MM.1S (cell line): ENCODE measurements around the gene SYNGR2.

ENCODE experiments used
- DNase-seq: peaks from one replicate; pipeline ENCODE4 v3.0.0-alpha.2; 2015
- H2AFZ ChIP-seq: fragments of 300-600 bp; sonication (generic); 2 replicates; pipeline ENCODE4 v1.6.0; 2016; ENCODE audit warnings: antibody characterized with exemption, low read length
- H3F3A ChIP-seq: fragments of 300-600 bp; sonication (generic); 2 replicates; pipeline ENCODE4 v1.6.1; 2016; ENCODE audit warnings: mild to moderate bottlenecking, antibody characterized with exemption, low read length, moderate library complexity, mixed read lengths; ENCODE audit not compliant: insufficient read depth
- H3K27ac ChIP-seq: fragments of 300-600 bp; sonication (generic); 2 replicates; pipeline ENCODE4 v1.5.1; 2016; ENCODE audit warnings: mild to moderate bottlenecking, low read length
- H3K27me3 ChIP-seq: fragments of 300-600 bp; sonication (generic); replicated peaks from 2 replicates; pipeline ENCODE4 v1.6.0; 2016; ENCODE audit warnings: low read length; ENCODE audit not compliant: insufficient read depth
- H3K36me3 ChIP-seq: fragments of 300-600 bp; sonication (generic); replicated peaks from 2 replicates; pipeline ENCODE4 v1.6.1; 2016; ENCODE audit warnings: mild to moderate bottlenecking, low read length, mixed read lengths; ENCODE audit not compliant: insufficient read depth
- H3K4me1 ChIP-seq: fragments of 300-600 bp; sonication (generic); 2 replicates; pipeline ENCODE4 v1.6.1; 2016; ENCODE audit warnings: low read length, mixed read lengths
- H3K4me2 ChIP-seq: fragments of 300-600 bp; sonication (generic); 2 replicates; pipeline ENCODE4 v1.6.0; 2016; ENCODE audit warnings: low read depth, low read length
- H3K4me3 ChIP-seq: fragments of 300-600 bp; sonication (generic); 2 replicates; pipeline ENCODE4 v1.5.1; 2016; ENCODE audit warnings: low read length, mixed read lengths
- H3K79me2 ChIP-seq: fragments of 300-600 bp; sonication (generic); 2 replicates; pipeline ENCODE4 v1.6.1; 2016; ENCODE audit warnings: mixed run types, low read length, mixed read lengths
- H3K9ac ChIP-seq: fragments of 300-600 bp; sonication (generic); 2 replicates; pipeline ENCODE4 v1.6.1; 2016; ENCODE audit warnings: low read length, mixed read lengths
- H3K9me2 ChIP-seq: fragments of 300-600 bp; sonication (generic); replicated peaks from 2 replicates; pipeline ENCODE4 v1.6.1; 2016; ENCODE audit warnings: mild to moderate bottlenecking, low read length, mixed read lengths; ENCODE audit not compliant: insufficient read depth
- H3K9me3 ChIP-seq: fragments of 300-600 bp; sonication (generic); replicated peaks from 2 replicates; pipeline ENCODE4 v1.6.1; 2016; ENCODE audit warnings: mild to moderate bottlenecking, low read length, mixed read lengths; ENCODE audit not compliant: insufficient read depth
- H4K20me1 ChIP-seq: fragments of 300-600 bp; sonication (generic); 2 replicates; pipeline ENCODE4 v1.6.1; 2016; ENCODE audit warnings: mild to moderate bottlenecking, low read length, moderate library complexity, mixed read lengths; ENCODE audit not compliant: insufficient read depth
- EZH2 ChIP-seq: fragments of 300-600 bp; sonication (generic); optimal IDR thresholded peaks from 2 replicates; pipeline ENCODE3; 2017; ENCODE audit warnings: low read depth, mild to moderate bottlenecking, antibody characterized with exemption, low read length, mixed read lengths
- EZH2phosphoT487 ChIP-seq: fragments of 300-600 bp; sonication (generic); IDR thresholded peaks from 2 replicates; pipeline ENCODE4 v1.6.1; 2018; ENCODE audit warnings: antibody characterized with exemption, low read length
- TF ChIP-seq, protein P1 (sequence below): fragments of 300-600 bp; sonication (generic); IDR thresholded peaks from 2 replicates; pipeline ENCODE4 v1.5.1; 2016; ENCODE audit warnings: antibody characterized with exemption, low read length, mixed read lengths

SYNGR2 gene

DNA sequence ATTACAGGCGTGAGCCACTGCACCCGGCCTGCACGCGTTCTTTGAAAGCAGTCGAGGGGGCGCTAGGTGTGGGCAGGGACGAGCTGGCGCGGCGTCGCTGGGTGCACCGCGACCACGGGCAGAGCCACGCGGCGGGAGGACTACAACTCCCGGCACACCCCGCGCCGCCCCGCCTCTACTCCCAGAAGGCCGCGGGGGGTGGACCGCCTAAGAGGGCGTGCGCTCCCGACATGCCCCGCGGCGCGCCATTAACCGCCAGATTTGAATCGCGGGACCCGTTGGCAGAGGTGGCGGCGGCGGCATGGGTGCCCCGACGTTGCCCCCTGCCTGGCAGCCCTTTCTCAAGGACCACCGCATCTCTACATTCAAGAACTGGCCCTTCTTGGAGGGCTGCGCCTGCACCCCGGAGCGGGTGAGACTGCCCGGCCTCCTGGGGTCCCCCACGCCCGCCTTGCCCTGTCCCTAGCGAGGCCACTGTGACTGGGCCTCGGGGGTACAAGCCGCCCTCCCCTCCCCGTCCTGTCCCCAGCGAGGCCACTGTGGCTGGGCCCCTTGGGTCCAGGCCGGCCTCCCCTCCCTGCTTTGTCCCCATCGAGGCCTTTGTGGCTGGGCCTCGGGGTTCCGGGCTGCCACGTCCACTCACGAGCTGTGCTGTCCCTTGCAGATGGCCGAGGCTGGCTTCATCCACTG, 45.8 kb downstream of the SYNGR2 start, which contains the start of gene BIRC5:
Gene BIRC5, plus strand, starts transcription at position 238 of the 690 bp plus-strand sequence. Its CDS starts 64 bp downstream, at position 302.
- peak within 1 kb of the TSS; percentile 69 for H3K9ac ChIP-seq
- H3K9me2 ChIP-seq, result no peaks in the 10 kb centered on the region
- H3K79me2 ChIP-seq, result peaks cover 37% of the 10 kb centered on the region
- H3K9me3 ChIP-seq, result no peaks in the 10 kb centered on the region
- H3F3A ChIP-seq, result no peaks in the 10 kb centered on the region
- H3K27me3 ChIP-seq, result no peaks in the 10 kb centered on the region
- 0 out of 2 replicates have a peak, but pooled peaks cover 3% of the 10 kb centered on the region for H3K4me1 ChIP-seq
- H3K4me3 ChIP-seq, result peak within 1 kb of the TSS; percentile 78
- peak within 1 kb of the TSS; percentile 79 for H3K4me2 ChIP-seq
- no peaks in the 10 kb centered on the region; the same call in 1 of the 2 replicates for H3K36me3 ChIP-seq
- TF ChIP-seq, protein P1, sequence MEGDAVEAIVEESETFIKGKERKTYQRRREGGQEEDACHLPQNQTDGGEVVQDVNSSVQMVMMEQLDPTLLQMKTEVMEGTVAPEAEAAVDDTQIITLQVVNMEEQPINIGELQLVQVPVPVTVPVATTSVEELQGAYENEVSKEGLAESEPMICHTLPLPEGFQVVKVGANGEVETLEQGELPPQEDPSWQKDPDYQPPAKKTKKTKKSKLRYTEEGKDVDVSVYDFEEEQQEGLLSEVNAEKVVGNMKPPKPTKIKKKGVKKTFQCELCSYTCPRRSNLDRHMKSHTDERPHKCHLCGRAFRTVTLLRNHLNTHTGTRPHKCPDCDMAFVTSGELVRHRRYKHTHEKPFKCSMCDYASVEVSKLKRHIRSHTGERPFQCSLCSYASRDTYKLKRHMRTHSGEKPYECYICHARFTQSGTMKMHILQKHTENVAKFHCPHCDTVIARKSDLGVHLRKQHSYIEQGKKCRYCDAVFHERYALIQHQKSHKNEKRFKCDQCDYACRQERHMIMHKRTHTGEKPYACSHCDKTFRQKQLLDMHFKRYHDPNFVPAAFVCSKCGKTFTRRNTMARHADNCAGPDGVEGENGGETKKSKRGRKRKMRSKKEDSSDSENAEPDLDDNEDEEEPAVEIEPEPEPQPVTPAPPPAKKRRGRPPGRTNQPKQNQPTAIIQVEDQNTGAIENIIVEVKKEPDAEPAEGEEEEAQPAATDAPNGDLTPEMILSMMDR, result no peak
- no peak for TF ChIP-seq EZH2
- no peak for TF ChIP-seq EZH2phosphoT487
- H3K27ac ChIP-seq, result peak within 1 kb of the TSS; percentile 21; the same call in 1 of the 2 replicates
- no peaks in the 10 kb centered on the region for H4K20me1 ChIP-seq
- peak; percentile 93 for DNase-seq
- H2AFZ ChIP-seq, result peak within 1 kb of the TSS; percentile 81

DNA sequence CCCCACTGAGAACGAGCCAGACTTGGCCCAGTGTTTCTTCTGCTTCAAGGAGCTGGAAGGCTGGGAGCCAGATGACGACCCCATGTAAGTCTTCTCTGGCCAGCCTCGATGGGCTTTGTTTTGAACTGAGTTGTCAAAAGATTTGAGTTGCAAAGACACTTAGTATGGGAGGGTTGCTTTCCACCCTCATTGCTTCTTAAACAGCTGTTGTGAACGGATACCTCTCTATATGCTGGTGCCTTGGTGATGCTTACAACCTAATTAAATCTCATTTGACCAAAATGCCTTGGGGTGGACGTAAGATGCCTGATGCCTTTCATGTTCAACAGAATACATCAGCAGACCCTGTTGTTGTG, 46.3 kb downstream of the SYNGR2 start:
- peaks cover 42% of the 10 kb centered on the region for H3K79me2 ChIP-seq

DNA sequence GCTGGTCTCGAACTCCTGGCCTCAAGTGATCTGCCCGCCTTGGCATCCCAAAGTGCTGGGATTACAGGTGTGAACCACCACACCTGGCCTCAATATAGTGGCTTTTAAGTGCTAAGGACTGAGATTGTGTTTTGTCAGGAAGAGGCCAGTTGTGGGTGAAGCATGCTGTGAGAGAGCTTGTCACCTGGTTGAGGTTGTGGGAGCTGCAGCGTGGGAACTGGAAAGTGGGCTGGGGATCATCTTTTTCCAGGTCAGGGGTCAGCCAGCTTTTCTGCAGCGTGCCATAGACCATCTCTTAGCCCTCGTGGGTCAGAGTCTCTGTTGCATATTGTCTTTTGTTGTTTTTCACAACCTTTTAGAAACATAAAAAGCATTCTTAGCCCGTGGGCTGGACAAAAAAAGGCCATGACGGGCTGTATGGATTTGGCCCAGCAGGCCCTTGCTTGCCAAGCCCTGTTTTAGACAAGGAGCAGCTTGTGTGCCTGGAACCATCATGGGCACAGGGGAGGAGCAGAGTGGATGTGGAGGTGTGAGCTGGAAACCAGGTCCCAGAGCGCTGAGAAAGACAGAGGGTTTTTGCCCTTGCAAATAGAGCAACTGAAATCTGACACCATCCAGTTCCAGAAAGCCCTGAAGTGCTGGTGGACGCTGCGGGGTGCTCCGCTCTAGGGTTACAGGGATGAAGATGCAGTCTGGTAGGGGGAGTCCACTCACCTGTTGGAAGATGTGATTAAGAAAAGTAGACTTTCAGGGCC, 51.2 kb downstream of the SYNGR2 start:
- TF ChIP-seq, protein P1, result no peak
- no peak for TF ChIP-seq EZH2
- no peak for TF ChIP-seq EZH2phosphoT487
- Histone ChIP-seq H3K36me3 (peaks cover 4% of the 10 kb centered on the region), H3K9me2 (no peaks in the 10 kb centered on the region), H3F3A (no peaks in the 10 kb centered on the region), H3K9me3 (no peaks in the 10 kb centered on the region), H3K4me1 (no peaks in the 10 kb centered on the region), H3K27me3 (no peaks in the 10 kb centered on the region), H2AFZ (no peak overlapping the region), H3K9ac (no peak overlapping the region), H3K27ac (no peak overlapping the region), H4K20me1 (no peaks in the 10 kb centered on the region), H3K4me3 (no peak overlapping the region), H3K79me2 (peaks cover 43% of the 10 kb centered on the region), H3K4me2 (no peak overlapping the region)
- no peak for DNase-seq

More for the DNA sequence above, 46.3 kb downstream of the SYNGR2 start:
- H3K4me3 ChIP-seq, result peak overlapping the region; percentile 78
- no peaks in the 10 kb centered on the region for H4K20me1 ChIP-seq
- H2AFZ ChIP-seq, result peak overlapping the region; percentile 81
- no peak for DNase-seq
- H3K9me2 ChIP-seq, result no peaks in the 10 kb centered on the region
- H3K36me3 ChIP-seq, result no peaks in the 10 kb centered on the region; the same call in none of the 2 replicates
- H3K9me3 ChIP-seq, result no peaks in the 10 kb centered on the region
- peak overlapping the region; percentile 69 for H3K9ac ChIP-seq
- TF ChIP-seq EZH2 (no peak), EZH2phosphoT487 (no peak)
- TF ChIP-seq, protein P1, result no peak
- no peaks in the 10 kb centered on the region for H3K27me3 ChIP-seq
- 0 out of 2 replicates have a peak, but pooled peaks cover 3% of the 10 kb centered on the region for H3K4me1 ChIP-seq
- H3K4me2 ChIP-seq, result peak overlapping the region; percentile 79
- H3F3A ChIP-seq, result no peaks in the 10 kb centered on the region
- peak overlapping the region; percentile 21; the same call in 1 of the 2 replicates for H3K27ac ChIP-seq
